ENCODE data around the gene CPNE5. TPM values are rescaled to one million over a fixed set of nuclear protein-coding genes. Genes with fewer than 3 reads are reported as not detected.

CPNE5 gene
- total RNA-seq, 1 experiment from 2014 or later = not detected

DNA sequence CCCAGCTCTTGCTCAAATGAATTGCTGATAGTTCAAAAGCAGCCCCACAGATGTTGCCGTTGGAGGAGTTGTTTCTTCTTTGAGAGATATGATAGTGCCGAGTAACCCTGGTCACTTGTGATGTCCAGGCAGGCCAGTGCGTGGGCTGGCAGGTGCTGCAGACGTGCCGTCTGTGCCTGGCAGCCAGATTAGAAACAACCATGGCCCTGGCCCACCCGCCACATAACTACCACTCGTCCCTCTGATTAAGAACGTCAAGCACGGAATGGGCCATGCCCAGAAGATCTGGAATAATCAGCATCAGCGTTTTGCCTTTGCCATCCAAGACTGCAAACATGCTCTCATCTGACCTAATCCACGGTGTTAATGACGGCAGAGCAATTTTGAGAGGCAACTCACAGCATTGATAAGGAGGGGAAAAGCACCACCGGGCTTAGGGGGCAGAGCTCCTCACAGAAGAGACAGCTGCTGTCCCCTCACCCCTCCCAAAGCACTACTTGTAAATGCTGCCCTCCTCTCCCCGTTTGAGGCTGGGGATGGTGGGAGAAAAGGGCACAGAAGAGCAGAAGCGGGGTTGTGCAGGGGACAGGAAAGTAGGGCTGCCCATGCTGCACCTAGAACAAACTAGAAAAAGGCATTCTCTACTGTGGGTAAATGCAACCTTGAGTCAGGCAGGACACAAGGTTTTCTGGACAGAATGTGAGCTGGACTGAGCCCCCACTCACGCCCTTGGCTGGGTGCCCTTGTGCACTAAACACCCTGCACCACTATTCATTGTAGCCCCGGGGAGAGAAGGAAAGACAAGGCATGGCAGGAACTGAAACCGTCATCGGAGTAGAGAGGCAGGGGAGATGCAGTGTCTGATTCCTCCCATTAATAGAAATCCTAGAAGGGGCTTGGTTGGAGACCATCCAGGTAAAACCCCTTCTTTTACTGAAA, 5.3 kb upstream of the CPNE5 start:
- BruUV-seq (replicated peaks) = no TSS peak
- DNase-seq = no peak
- POLR2A ChIA-PET (ENCODE audit: unreplicated experiment) = no interaction called here

DNA sequence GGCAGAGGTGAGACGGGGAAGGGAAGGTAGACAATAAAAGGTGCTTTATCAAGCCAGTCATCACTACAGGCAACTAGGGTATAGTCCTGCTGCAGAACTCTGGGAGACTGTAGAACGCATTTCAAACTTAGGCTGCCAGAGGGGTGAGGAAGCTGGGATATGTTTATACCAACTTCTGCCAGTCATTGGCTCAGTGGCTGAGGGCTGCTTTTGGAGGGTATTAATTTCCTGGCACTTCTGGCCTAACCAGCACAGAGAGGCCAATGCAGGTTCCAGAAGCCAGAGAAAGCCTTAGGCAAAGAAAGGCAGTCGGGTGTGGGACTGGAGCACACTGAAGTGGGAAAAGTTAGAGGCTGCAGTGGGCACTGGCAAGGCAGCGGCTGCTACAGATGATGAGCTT, 3.9 kb upstream of the CPNE5 start:
- BruUV-seq (replicated peaks) = no TSS peak
- Histone ChIP-seq H3K4me2 (ENCODE audit: low read length) (no peak overlapping the region), H3K36me3 (ENCODE audit: low read depth, low read length) (no peaks in the 10 kb centered on the region), H3K9me2 (replicated peaks; ENCODE audit: low read length) (no peaks in the 10 kb centered on the region), H3K9me3 (ENCODE audit: low read length) (no peaks in the 10 kb centered on the region), H4K20me1 (ENCODE audit: low read length) (no peaks in the 10 kb centered on the region), H3K4me3 (ENCODE audit: low read length) (no peak overlapping the region), H3K4me1 (ENCODE audit: insufficient read depth, low read length) (peaks cover 5% of the 10 kb centered on the region; the same call in 1 of the 2 replicates), H2AFZ (ENCODE audit: low read length) (no peak overlapping the region), H3K27ac (ENCODE audit: low read length) (no peak overlapping the region), H3K27me3 (ENCODE audit: low read length) (peaks cover 21% of the 10 kb centered on the region), H3F3A (ENCODE audit: low read length, unreplicated experiment) (no peaks in the 10 kb centered on the region), H3K9ac (ENCODE audit: low read length) (no peak overlapping the region), H3K79me2 (ENCODE audit: low read length) (no peaks in the 10 kb centered on the region)
- POLR2A ChIA-PET (ENCODE audit: unreplicated experiment) = no interaction called here
- intact Hi-C loops (cut with micrococcal nuclease) = no loop called here
- CTCF ChIA-PET = interaction anchor here (0.6 kb wide), 1 partner anchor 18 kb away, joined by 9 read pairs; no protein-coding TSS in a partner anchor
- TF ChIP-seq, protein P1, sequence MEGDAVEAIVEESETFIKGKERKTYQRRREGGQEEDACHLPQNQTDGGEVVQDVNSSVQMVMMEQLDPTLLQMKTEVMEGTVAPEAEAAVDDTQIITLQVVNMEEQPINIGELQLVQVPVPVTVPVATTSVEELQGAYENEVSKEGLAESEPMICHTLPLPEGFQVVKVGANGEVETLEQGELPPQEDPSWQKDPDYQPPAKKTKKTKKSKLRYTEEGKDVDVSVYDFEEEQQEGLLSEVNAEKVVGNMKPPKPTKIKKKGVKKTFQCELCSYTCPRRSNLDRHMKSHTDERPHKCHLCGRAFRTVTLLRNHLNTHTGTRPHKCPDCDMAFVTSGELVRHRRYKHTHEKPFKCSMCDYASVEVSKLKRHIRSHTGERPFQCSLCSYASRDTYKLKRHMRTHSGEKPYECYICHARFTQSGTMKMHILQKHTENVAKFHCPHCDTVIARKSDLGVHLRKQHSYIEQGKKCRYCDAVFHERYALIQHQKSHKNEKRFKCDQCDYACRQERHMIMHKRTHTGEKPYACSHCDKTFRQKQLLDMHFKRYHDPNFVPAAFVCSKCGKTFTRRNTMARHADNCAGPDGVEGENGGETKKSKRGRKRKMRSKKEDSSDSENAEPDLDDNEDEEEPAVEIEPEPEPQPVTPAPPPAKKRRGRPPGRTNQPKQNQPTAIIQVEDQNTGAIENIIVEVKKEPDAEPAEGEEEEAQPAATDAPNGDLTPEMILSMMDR (conservative IDR thresholded peaks at IDR 0.05; ENCODE audit: low read depth, low read length) = no peak
- TF ChIP-seq EZH2 (IDR thresholded peaks at IDR 0.05; ENCODE audit: low read length, unreplicated experiment) = no peak
- no peak for TF ChIP-seq EZH2phosphoT487 (IDR thresholded peaks at IDR 0.05; ENCODE audit: borderline replicate concordance, low read length)
- no peak for ATAC-seq
- no peak for DNase-seq

More for the DNA sequence above, 5.3 kb upstream of the CPNE5 start:
- Histone ChIP-seq H3K4me2 (ENCODE audit: low read length) (no peak overlapping the region), H3K9ac (ENCODE audit: low read length) (no peak overlapping the region), H3K79me2 (ENCODE audit: low read length) (no peaks in the 10 kb centered on the region), H3K36me3 (ENCODE audit: low read depth, low read length) (no peaks in the 10 kb centered on the region), H3K9me2 (replicated peaks; ENCODE audit: low read length) (no peaks in the 10 kb centered on the region), H3K27ac (ENCODE audit: low read length) (no peak overlapping the region), H3K4me1 (ENCODE audit: insufficient read depth, low read length) (peaks cover 5% of the 10 kb centered on the region; the same call in 1 of the 2 replicates), H3K27me3 (ENCODE audit: low read length) (peaks cover 11% of the 10 kb centered on the region), H3K9me3 (ENCODE audit: low read length) (no peaks in the 10 kb centered on the region), H4K20me1 (ENCODE audit: low read length) (no peaks in the 10 kb centered on the region), H3F3A (ENCODE audit: low read length, unreplicated experiment) (no peaks in the 10 kb centered on the region), H2AFZ (ENCODE audit: low read length) (no peak overlapping the region), H3K4me3 (ENCODE audit: low read length) (no peak overlapping the region)
- TF ChIP-seq EZH2 (IDR thresholded peaks at IDR 0.05; ENCODE audit: low read length, unreplicated experiment) = no peak
- TF ChIP-seq, protein P1 (conservative IDR thresholded peaks at IDR 0.05; ENCODE audit: low read depth, low read length) = no peak
- no peak for TF ChIP-seq EZH2phosphoT487 (IDR thresholded peaks at IDR 0.05; ENCODE audit: borderline replicate concordance, low read length)
- CTCF ChIA-PET = no interaction called here
- no peak for ATAC-seq
- intact Hi-C loops (cut with micrococcal nuclease) = no loop called here

DNA sequence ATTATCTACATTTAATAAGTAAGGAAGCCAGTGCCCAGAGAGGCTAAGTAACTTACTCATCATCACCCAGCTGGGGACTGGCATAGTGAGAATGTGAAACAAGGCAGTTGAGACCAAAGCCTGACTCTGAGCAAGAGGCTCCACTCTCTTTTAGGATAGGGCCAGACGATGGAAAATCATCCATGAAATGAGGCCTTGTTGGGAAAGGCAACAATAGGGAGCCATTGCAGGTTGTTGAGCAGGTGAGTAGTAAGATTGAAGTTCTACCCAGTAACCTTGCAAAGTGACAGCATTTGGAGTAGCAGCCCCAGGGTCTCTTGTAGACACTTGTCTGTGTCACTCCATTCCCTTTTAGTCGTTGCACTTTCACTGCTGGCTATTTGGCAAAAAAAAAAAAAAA, 2.5 kb upstream of the CPNE5 start:
- no peak for ATAC-seq
- CTCF ChIA-PET = no interaction called here
- intact Hi-C loops (cut with micrococcal nuclease) = no loop called here

More for the DNA sequence above, 2.5 kb upstream of the CPNE5 start:
- DNase-seq = no peak
- Histone ChIP-seq H3K9me3 (ENCODE audit: low read length) (no peaks in the 10 kb centered on the region), H3K4me1 (ENCODE audit: insufficient read depth, low read length) (peaks cover 5% of the 10 kb centered on the region; the same call in 1 of the 2 replicates), H3K9ac (ENCODE audit: low read length) (no peak overlapping the region), H2AFZ (ENCODE audit: low read length) (no peak overlapping the region), H3K36me3 (ENCODE audit: low read depth, low read length) (no peaks in the 10 kb centered on the region), H3F3A (ENCODE audit: low read length, unreplicated experiment) (no peaks in the 10 kb centered on the region), H4K20me1 (ENCODE audit: low read length) (no peaks in the 10 kb centered on the region), H3K27me3 (ENCODE audit: low read length) (peaks cover 21% of the 10 kb centered on the region), H3K27ac (ENCODE audit: low read length) (no peak overlapping the region), H3K9me2 (replicated peaks; ENCODE audit: low read length) (no peaks in the 10 kb centered on the region), H3K79me2 (ENCODE audit: low read length) (no peaks in the 10 kb centered on the region), H3K4me3 (ENCODE audit: low read length) (no peak overlapping the region), H3K4me2 (ENCODE audit: low read length) (no peak overlapping the region)
- no TSS peak for BruUV-seq (replicated peaks)
- TF ChIP-seq EZH2phosphoT487 (IDR thresholded peaks at IDR 0.05; ENCODE audit: borderline replicate concordance, low read length) = no peak
- TF ChIP-seq, protein P1 (conservative IDR thresholded peaks at IDR 0.05; ENCODE audit: low read depth, low read length) = no peak
- no peak for TF ChIP-seq EZH2 (IDR thresholded peaks at IDR 0.05; ENCODE audit: low read length, unreplicated experiment)
- POLR2A ChIA-PET (ENCODE audit: unreplicated experiment) = no interaction called here
